K562 (cell line): ENCODE results near the gene SLC26A11. TPM values are rescaled to one million over a fixed set of nuclear protein-coding genes. Genes with fewer than 3 reads are reported as not detected.
A peak's percentile ranks its signal among the peaks of the same experiment; 100 is the strongest.

Experiments
- BACH1 ChIP-seq: fragments of 200-800 bp; sonication (Bioruptor generic); IDR thresholded peaks from 2 replicates; pipeline ENCODE4 v1.6.1; 2016; ENCODE audit warnings: missing genetic modification characterization, missing compliant biosample characterization
- CBX1 ChIP-seq: sonication (generic); IDR thresholded peaks from 2 replicates; pipeline ENCODE4 v1.6.1; 2016; ENCODE audit warnings: antibody characterized with exemption, low read depth, mild to moderate bottlenecking
- DPF2 ChIP-seq: fragments of 450-650 bp; IDR thresholded peaks from 2 replicates; pipeline ENCODE4 v1.6.1; 2016
- EGR1 ChIP-seq: fragments of 450-650 bp; conservative IDR thresholded peaks from 2 replicates; pipeline ENCODE4 v1.6.1; 2017; ENCODE audit warnings: mild to moderate bottlenecking
- FOXJ3 ChIP-seq: sonication (generic); formaldehyde crosslinking; IDR thresholded peaks from 2 replicates; pipeline ENCODE4 v1.4.0; 2020; ENCODE audit warnings: mild to moderate bottlenecking, missing genetic modification reagents
- GABPB1 ChIP-seq: sonication (generic); formaldehyde crosslinking; IDR thresholded peaks from 2 replicates; pipeline ENCODE4 v1.8.0; 2022; ENCODE audit warnings: mild to moderate bottlenecking, missing genetic modification reagents
- HNRNPUL1 ChIP-seq: fragments of 200-400 bp; formaldehyde crosslinking; IDR thresholded peaks from 2 replicates; pipeline ENCODE4 v1.6.1; 2017; ENCODE audit warnings: low read length
- KDM4B ChIP-seq, 2 experiments: fragments of 450-650 bp in 1 of 2; sonication (generic) in 1 of 2; IDR thresholded peaks; 2 replicates each; pipeline ENCODE4 v1.6.1; 2016 to 2017; ENCODE audit warnings: borderline replicate concordance in 2 of 2, antibody characterized with exemption in 1 of 2, low read depth in 1 of 2, mild to moderate bottlenecking in 1 of 2
- MCM2 ChIP-seq: fragments of 450-650 bp; IDR thresholded peaks from 2 replicates; pipeline ENCODE4 v1.6.1; 2017; ENCODE audit warnings: low read depth, mild to moderate bottlenecking
- MTA3 ChIP-seq: fragments of 450-650 bp; formaldehyde crosslinking; IDR thresholded peaks from 2 replicates; pipeline ENCODE4 v1.6.1; 2017; ENCODE audit warnings: mild to moderate bottlenecking, borderline replicate concordance
- NR2C1 ChIP-seq, 2 experiments: fragments of 450-650 bp; IDR thresholded peaks; 2 replicates each; pipeline ENCODE4 v1.6.1; 2017; ENCODE audit warnings: mild to moderate bottlenecking in 2 of 2, antibody characterized with exemption in 1 of 2, inconsistent platforms in 1 of 2, missing compliant biosample characterization in 1 of 2, missing genetic modification characterization in 1 of 2
- RNF2 ChIP-seq: sonication (generic); IDR thresholded peaks from 2 replicates; pipeline ENCODE4 v1.6.1; 2016
- SP1 ChIP-seq: sonication (generic); formaldehyde crosslinking; IDR thresholded peaks from 2 replicates; pipeline ENCODE4 v1.8.1; 2022; ENCODE audit warnings: mild to moderate bottlenecking, missing genetic modification reagents
- TAF1 ChIP-seq: IDR thresholded peaks from 2 replicates; pipeline ENCODE4 v1.6.1; 2011; ENCODE audit warnings: mild to moderate bottlenecking, low read length, moderate library complexity; ENCODE audit not compliant: insufficient read depth, control insufficient read depth, severe bottlenecking; ENCODE audit errors: extremely low read depth
- TBL1XR1 ChIP-seq, 2 experiments: IDR thresholded peaks; 2 replicates each; pipeline ENCODE4 v1.6.1; 2012; ENCODE audit warnings: improper control_type of control experiment in 2 of 2, low read length in 2 of 2, mild to moderate bottlenecking in 1 of 2
- XRCC5 ChIP-seq: fragments of 200-400 bp; formaldehyde crosslinking; IDR thresholded peaks from 2 replicates; pipeline ENCODE4 v1.6.1; 2017; ENCODE audit warnings: low read depth, mild to moderate bottlenecking, low read length
- ZBTB8A ChIP-seq: fragments of 450-650 bp; IDR thresholded peaks from 2 replicates; pipeline ENCODE4 v1.6.1; 2018; ENCODE audit warnings: mild to moderate bottlenecking, moderate library complexity; ENCODE audit not compliant: partially characterized antibody
- ZEB2 ChIP-seq: fragments of 450-650 bp; IDR thresholded peaks from 2 replicates; pipeline ENCODE4 v1.6.1; 2016
- ZFP36 ChIP-seq: fragments of 150-350 bp; IDR thresholded peaks from 2 replicates; pipeline ENCODE4 v1.6.1; 2018; ENCODE audit warnings: low read length, low read depth; ENCODE audit not compliant: partially characterized antibody
- ZKSCAN3 ChIP-seq: fragments of 250-450 bp; sonication (Bioruptor Pico); IDR thresholded peaks from 2 replicates; pipeline ENCODE4 v1.4.0; 2020
- ZNF212 ChIP-seq: fragments of 450-650 bp; formaldehyde crosslinking; IDR thresholded peaks from 2 replicates; pipeline ENCODE4 v1.4.0; 2020; ENCODE audit warnings: mild to moderate bottlenecking
- ZNF699 ChIP-seq: fragments of 250-450 bp; sonication (Bioruptor Pico); IDR thresholded peaks from 2 replicates; pipeline ENCODE4 v1.8.0; 2021; ENCODE audit warnings: mild to moderate bottlenecking, moderate library complexity; ENCODE audit not compliant: insufficient replicate concordance
- ZNF830 ChIP-seq: fragments of 250-450 bp; sonication (Bioruptor Pico); IDR thresholded peaks from 2 replicates; pipeline ENCODE4 v1.5.0; 2021; ENCODE audit warnings: mild to moderate bottlenecking
- polyA plus RNA-seq, 8 experiments: library from polyadenylated mRNA; depleted of rRNA in 4 of 8; stranded (reverse) in 5 of 8; unstranded in 3 of 8; fragments of >200 nt; fragmentation: Nextera tagmentation in 2 of 8; fragmentation: Illumina TruSeq in 1 of 8; extraction: Ambion mirVana in 2 of 8; extraction: Trizol in 1 of 8; gene quantifications; 2 replicates each; pipeline versions ENCODE4 v1.2.1 to v1.2.3, GENCODE V29; 2011 to 2014; ENCODE audit warnings: inconsistent platforms in 1 of 8, missing spikeins in 1 of 8
- total RNA-seq, 7 experiments: library from RNA; depleted of rRNA in 6 of 7; stranded (reverse); fragments of >200 nt in 6 of 7; fragmentation: Illumina TruSeq in 2 of 7; extraction: Trizol in 2 of 7; gene quantifications; 2 replicates each; pipeline versions ENCODE4 v1.2.1 to v1.2.3, GENCODE V29; 2011 to 2021; ENCODE audit warnings: low replicate concordance in 1 of 7
- TF ChIP-seq, protein P1 (sequence below): sonication (generic); formaldehyde crosslinking; IDR thresholded peaks from 2 replicates; pipeline ENCODE4 v1.8.0; 2022; ENCODE audit warnings: missing genetic modification reagents, mild to moderate bottlenecking, borderline replicate concordance
- TF ChIP-seq, protein P2 (sequence below): fragments of 450-650 bp; IDR thresholded peaks from 2 replicates; pipeline ENCODE4 v1.6.1; 2017; ENCODE audit warnings: antibody characterized with exemption, mild to moderate bottlenecking
- TF ChIP-seq, protein P3 (sequence below), 3 experiments: fragments of 200-800 bp in 1 of 3; sonication (Bioruptor generic) in 1 of 3; sonication (generic) in 1 of 3; formaldehyde crosslinking in 1 of 3; IDR thresholded peaks; 2 replicates each; pipeline versions ENCODE4 v1.6.1 to v1.8.0; 2016 to 2022; ENCODE audit warnings: mild to moderate bottlenecking in 2 of 3, missing compliant biosample characterization in 2 of 3, missing genetic modification characterization in 2 of 3, missing genetic modification reagents in 1 of 3

Gene SLC26A11
- total and polyA plus RNA-seq, 9 of the 15 experiments (the other 6 are each of a cell fraction or from before 2014, with no cell fraction given), result 0.06 to 3.1 (median 1.2) TPM; not detected in 1

DNA sequence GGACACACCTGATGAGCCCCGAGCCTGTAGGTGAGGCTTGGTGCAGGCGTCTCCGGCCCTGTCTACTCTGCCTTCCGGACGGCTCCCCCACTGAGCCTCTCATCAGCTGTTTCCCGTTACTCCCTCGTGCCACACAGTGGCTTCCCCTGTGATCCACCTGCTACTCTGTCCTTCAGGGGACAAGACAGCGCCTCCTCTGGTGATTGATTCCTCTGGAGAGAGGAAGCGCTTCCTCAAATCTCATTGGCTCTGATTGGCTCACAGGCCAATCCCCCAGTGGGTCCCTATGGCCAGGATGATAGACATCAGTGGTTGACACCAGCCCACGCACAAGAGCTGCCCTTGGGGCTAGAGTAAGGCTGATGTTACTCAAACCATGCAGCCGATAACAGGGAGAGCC, 64.4 kb downstream of the SLC26A11 start (continued):
- TF ChIP-seq, protein P1, sequence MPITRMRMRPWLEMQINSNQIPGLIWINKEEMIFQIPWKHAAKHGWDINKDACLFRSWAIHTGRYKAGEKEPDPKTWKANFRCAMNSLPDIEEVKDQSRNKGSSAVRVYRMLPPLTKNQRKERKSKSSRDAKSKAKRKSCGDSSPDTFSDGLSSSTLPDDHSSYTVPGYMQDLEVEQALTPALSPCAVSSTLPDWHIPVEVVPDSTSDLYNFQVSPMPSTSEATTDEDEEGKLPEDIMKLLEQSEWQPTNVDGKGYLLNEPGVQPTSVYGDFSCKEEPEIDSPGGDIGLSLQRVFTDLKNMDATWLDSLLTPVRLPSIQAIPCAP (CRISPR knock-in tag), result no peak
- TF ChIP-seq RNF2, result no peak
- no peak for TF ChIP-seq ZNF830
- TF ChIP-seq SP1 (CRISPR knock-in tag), result no peak
- TF ChIP-seq XRCC5, result no peak
- TF ChIP-seq BACH1 (tag), result no peak
- TF ChIP-seq, protein P2, sequence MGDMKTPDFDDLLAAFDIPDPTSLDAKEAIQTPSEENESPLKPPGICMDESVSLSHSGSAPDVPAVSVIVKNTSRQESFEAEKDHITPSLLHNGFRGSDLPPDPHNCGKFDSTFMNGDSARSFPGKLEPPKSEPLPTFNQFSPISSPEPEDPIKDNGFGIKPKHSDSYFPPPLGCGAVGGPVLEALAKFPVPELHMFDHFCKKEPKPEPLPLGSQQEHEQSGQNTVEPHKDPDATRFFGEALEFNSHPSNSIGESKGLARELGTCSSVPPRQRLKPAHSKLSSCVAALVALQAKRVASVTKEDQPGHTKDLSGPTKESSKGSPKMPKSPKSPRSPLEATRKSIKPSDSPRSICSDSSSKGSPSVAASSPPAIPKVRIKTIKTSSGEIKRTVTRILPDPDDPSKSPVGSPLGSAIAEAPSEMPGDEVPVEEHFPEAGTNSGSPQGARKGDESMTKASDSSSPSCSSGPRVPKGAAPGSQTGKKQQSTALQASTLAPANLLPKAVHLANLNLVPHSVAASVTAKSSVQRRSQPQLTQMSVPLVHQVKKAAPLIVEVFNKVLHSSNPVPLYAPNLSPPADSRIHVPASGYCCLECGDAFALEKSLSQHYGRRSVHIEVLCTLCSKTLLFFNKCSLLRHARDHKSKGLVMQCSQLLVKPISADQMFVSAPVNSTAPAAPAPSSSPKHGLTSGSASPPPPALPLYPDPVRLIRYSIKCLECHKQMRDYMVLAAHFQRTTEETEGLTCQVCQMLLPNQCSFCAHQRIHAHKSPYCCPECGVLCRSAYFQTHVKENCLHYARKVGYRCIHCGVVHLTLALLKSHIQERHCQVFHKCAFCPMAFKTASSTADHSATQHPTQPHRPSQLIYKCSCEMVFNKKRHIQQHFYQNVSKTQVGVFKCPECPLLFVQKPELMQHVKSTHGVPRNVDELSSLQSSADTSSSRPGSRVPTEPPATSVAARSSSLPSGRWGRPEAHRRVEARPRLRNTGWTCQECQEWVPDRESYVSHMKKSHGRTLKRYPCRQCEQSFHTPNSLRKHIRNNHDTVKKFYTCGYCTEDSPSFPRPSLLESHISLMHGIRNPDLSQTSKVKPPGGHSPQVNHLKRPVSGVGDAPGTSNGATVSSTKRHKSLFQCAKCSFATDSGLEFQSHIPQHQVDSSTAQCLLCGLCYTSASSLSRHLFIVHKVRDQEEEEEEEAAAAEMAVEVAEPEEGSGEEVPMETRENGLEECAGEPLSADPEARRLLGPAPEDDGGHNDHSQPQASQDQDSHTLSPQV, result no peak
- no peak for TF ChIP-seq ZFP36
- TF ChIP-seq ZEB2, result peak; percentile 64; the same call in 1 of the 2 replicates
- TF ChIP-seq TBL1XR1 (IDR thresholded peaks at IDR 0.05; ENCODE audit: low read length in 2 of 2), result no peak
- TF ChIP-seq DPF2, result no peak
- TF ChIP-seq ZKSCAN3 (CRISPR knock-in tag), result no peak
- no peak for TF ChIP-seq ZNF212 (CRISPR knock-in tag)
- TF ChIP-seq MCM2, result no peak
- TF ChIP-seq ZBTB8A, result no peak
- TF ChIP-seq EGR1, result peak; percentile 69
- no peak for TF ChIP-seq FOXJ3 (CRISPR knock-in tag)
- no peak for TF ChIP-seq HNRNPUL1
- no peak for TF ChIP-seq TAF1
- TF ChIP-seq KDM4B (IDR thresholded peaks at IDR 0.05; ENCODE audit: borderline replicate concordance in 2 of 2, low read depth in 1 of 2), result no peak
- TF ChIP-seq NR2C1 (IDR thresholded peaks at IDR 0.05), result no peak
- TF ChIP-seq NR2C1 (tag; IDR thresholded peaks at IDR 0.05), result no peak
- TF ChIP-seq ZNF699 (CRISPR knock-in tag), result no peak
- TF ChIP-seq GABPB1, result peak; percentile 48; the same call in 1 of the 2 replicates
- TF ChIP-seq CBX1, result no peak
- no peak for TF ChIP-seq MTA3
- TF ChIP-seq, protein P3, sequence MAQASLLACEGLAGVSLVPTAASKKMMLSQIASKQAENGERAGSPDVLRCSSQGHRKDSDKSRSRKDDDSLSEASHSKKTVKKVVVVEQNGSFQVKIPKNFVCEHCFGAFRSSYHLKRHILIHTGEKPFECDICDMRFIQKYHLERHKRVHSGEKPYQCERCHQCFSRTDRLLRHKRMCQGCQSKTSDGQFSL (CRISPR knock-in tag; IDR thresholded peaks at IDR 0.05), result peak; percentile 86
- TF ChIP-seq, protein P3 (tag; IDR thresholded peaks at IDR 0.05), result no peak
